ENCODE results near the gene NR3C1.

Gene NR3C1

DNA sequence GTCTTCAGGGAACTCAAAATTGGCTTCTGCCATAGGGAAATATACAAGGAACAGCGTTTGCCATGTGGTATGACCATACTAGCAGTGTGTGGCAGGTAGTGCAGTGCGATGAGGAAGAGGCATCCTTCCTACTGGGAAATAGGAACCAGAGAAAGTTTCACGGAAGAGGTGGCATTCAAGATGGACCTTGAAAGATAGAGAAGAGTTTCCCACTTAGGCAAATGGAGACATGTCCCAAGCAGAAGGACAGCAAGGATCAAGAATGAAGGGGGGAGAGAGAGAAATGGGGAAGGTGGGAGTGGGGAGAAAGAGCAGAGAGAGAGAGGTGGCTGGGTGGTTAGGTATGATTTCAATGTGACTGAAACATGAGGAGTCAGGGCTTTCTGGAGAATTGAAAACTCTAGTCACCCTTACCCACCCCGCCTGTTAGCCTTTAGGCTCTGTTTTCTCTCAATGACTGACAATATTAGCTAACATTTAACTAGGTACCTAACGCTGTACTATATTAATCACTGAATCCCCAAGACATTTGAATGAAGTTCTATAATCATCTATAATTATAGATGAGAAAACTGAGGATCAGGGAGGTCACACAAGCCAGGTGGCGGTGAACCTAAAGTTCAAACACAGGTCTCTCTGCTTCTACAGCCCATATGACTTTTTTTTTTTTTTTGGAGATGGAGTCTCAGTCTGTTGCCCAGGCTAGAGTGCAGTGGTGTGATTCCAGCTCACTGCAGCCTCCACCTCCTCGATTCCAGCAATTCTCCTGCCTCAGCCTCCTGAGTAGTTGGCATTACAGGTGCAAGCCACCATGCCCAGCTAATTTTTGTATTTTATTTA lies 171.3 kb downstream of the NR3C1 start:
- DNase-seq (ENCODE audit: low spot score): no peak

DNA sequence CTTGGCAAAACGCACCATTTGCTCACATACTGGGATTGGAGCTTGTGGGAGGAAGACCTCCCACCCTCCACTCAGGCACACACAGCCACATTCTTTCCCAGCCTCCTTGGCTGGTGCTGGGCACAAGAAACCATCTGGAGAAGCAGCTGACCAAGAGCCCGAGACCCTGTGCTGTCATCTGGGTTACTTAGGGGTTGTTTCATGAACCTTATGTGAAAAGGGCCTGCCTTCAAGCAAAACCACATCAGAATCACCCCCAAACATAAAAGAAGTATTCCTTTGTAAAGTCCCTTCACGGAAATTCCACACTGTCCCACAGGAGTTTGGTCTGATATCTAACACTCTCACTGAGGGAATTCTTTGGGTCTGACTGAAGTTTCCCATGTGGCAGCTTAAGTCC lies 172.1 kb downstream of the NR3C1 start:
- DNase-seq (ENCODE audit: low spot score): peak; percentile 21

DNA sequence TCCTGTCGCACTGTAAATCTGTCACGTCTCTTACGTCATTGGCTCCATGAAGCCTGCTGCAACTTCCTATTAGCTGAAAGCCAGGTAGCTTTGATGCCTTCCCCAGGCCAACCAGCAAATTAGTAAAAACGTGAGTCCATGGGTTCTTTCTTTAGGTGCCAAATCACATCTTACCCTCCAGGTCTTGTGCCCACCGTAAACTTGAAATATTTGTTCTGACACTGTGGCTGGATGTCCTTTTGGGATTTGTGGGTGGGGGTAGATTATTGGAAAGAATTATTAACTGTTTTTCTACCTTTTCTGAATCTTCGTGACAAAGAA lies 172.8 kb downstream of the NR3C1 start:
- no peak for DNase-seq (ENCODE audit: low spot score)

DNA sequence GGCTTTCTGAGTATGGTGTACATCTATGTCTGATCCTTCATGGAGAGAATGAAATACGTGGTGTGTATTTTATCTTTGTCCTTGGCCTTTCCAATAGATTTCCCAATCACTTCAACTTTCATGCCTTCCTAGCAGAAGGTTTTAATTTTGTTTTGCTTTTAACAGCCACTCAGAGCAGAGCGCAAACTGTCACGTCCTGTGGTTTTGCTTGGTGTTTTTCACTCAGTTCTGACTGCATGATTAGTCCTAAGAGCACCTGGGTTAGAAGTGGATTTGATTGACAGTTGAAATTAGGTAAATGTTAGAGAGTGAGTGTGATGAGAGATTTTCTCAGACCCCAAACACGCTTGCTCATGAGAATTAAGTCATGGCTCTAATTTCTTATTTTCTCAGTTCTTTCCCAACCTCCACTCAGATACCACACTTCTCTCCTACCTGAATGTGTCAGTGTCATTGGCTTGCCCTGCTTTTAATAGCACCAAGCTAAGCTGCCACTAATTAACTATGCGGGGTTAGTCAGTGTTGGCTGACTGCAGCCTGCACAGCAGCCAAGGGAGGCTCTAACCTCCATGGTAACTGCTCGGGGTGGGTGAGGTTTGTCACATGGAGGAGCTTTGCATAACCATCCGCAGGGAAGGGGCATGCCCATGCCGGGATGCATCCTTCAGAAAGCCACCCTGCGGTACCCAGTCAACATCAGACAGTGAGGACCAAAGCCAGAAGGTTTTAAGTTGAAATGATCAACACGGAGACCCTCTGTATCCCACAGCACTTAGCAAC lies 173.4 kb downstream of the NR3C1 start:
- peak; percentile 45 for DNase-seq (ENCODE audit: low spot score)

DNA sequence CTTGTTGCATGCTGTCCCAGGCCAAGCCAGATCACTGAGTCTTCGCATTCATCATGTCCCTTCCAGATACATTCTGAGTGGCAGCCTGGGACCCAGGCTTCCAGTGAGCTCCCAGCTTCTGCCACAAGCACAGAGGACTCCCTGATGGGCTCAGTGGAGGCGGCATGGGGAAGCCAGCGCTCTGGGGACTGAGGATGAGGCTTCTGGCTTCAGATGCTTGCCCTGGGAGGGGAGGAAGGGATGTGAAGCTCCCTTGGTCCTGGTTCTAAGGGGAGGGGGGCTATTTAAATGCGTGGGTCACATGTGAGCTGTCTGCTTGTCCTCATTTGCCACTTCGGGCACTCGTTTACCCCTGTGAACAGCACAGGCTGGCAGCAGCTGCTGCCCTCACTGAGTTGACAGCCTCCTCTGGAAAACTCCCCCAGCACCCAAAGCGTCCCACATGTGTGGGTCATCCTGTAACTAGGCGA lies 174.0 kb downstream of the NR3C1 start:
- DNase-seq (ENCODE audit: low spot score): no peak

DNA sequence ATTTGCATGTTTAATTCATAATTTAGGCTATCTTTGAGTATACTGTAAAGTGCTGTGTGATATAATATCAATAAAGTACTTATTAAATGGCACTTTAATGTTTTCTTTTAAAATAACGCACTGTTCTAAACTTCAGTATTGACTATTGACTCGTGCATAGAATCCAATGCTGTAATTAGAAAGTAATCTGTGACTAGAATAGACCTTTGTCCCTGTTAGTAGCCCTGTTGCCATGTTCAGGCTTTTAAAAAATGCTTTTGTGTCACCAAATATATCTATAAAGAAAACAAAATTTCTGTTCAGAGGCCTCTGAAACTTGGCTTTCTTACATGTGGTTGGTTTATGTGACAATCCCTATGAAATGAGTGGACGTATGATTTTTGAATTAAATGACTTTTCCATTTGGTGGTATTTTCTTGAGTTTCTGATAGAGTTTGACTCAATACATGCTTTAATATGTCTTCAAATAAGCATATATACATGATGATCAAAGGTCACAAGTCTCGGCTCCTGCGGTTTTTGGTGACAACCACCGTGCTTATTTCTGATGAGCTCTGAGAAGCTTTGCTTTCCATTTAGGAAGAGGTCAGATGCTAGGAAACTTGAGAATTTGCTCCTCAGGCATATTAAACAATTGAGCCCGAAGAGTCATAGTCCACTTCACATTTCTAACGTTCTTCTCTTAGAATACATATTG lies 174.7 kb downstream of the NR3C1 start:
- DNase-seq (ENCODE audit: low spot score): no peak
